Loucy (cell line): ENCODE results near the gene INO80B.

Experiments used
- H2AFZ ChIP-seq: fragments of 200-600 bp; sonication (generic); 2 replicates; pipeline ENCODE4 v1.6.0; 2016; ENCODE audit warnings: antibody characterized with exemption, mild to moderate bottlenecking, low read length, moderate library complexity
- H3F3A ChIP-seq: fragments of 200-600 bp; 2 replicates; pipeline ENCODE4 v1.6.0; 2016; ENCODE audit warnings: antibody characterized with exemption, low read depth, mild to moderate bottlenecking
- H3K27me3 ChIP-seq: fragments of 200-600 bp; sonication (generic); 2 replicates; pipeline ENCODE4 v1.6.1; 2014; ENCODE audit warnings: low read length, mild to moderate bottlenecking; ENCODE audit not compliant: insufficient read depth, poor library complexity, severe bottlenecking
- H3K36me3 ChIP-seq: fragments of 200-600 bp; sonication (generic); 2 replicates; pipeline ENCODE4 v1.6.1; 2016; ENCODE audit warnings: low read length; ENCODE audit not compliant: insufficient read depth
- H3K4me1 ChIP-seq: fragments of 200-600 bp; sonication (generic); 2 replicates; pipeline ENCODE4 v1.5.1; 2014; ENCODE audit warnings: low read length, mild to moderate bottlenecking; ENCODE audit not compliant: insufficient read depth, poor library complexity, severe bottlenecking
- H3K4me2 ChIP-seq: fragments of 200-600 bp; sonication (generic); 2 replicates; pipeline ENCODE4 v1.6.0; 2014; ENCODE audit warnings: antibody characterized with exemption, low read length, low read depth, mild to moderate bottlenecking; ENCODE audit not compliant: poor library complexity, severe bottlenecking
- H3K4me3 ChIP-seq: fragments of 200-600 bp; sonication (generic); 2 replicates; pipeline ENCODE4 v1.5.1; 2014; ENCODE audit warnings: low read length, mild to moderate bottlenecking, mixed read lengths; ENCODE audit not compliant: poor library complexity, severe bottlenecking
- H3K79me2 ChIP-seq: fragments of 200-600 bp; sonication (generic); 2 replicates; pipeline ENCODE4 v1.6.1; 2014; ENCODE audit warnings: low read length; ENCODE audit not compliant: insufficient read depth
- H3K9ac ChIP-seq: fragments of 200-600 bp; sonication (generic); 2 replicates; pipeline ENCODE4 v1.6.0; 2014; ENCODE audit warnings: mild to moderate bottlenecking, low read depth, low read length, moderate library complexity; ENCODE audit not compliant: poor library complexity, severe bottlenecking
- H3K9me2 ChIP-seq: fragments of 200-600 bp; sonication (generic); replicated peaks from 2 replicates; pipeline ENCODE4 v1.6.1; 2016; ENCODE audit warnings: low read depth, low read length, mixed read lengths
- H3K9me3 ChIP-seq: fragments of 200-600 bp; sonication (generic); 2 replicates; pipeline ENCODE4 v1.6.1; 2014; ENCODE audit warnings: mild to moderate bottlenecking, antibody characterized with exemption, low read length, low read depth; ENCODE audit not compliant: insufficient read depth
- H4K20me1 ChIP-seq: fragments of 200-600 bp; sonication (generic); 2 replicates; pipeline ENCODE4 v1.6.0; 2014; ENCODE audit warnings: antibody characterized with exemption, low read length, mild to moderate bottlenecking; ENCODE audit not compliant: insufficient read depth, poor library complexity, severe bottlenecking
- CTCF ChIP-seq: fragments of 200-600 bp; sonication (generic); conservative IDR thresholded peaks from 2 replicates; pipeline ENCODE4 v1.5.1; 2014; ENCODE audit warnings: mild to moderate bottlenecking, antibody characterized with exemption, low read length
- EZH2phosphoT487 ChIP-seq: fragments of 200-600 bp; IDR thresholded peaks from 2 replicates; pipeline ENCODE4 v1.6.1; 2018; ENCODE audit warnings: antibody characterized with exemption, mild to moderate bottlenecking, moderate library complexity, borderline replicate concordance

INO80B gene

GRCh38 chr2:74488643-74489481 lies 34.0 kb downstream of the INO80B start:
- Histone ChIP-seq H3K4me1 (no peaks in the 10 kb centered on the region), H3K4me2 (no peak overlapping the region), H3K36me3 (peaks cover 38% of the 10 kb centered on the region; the same call in 1 of the 2 replicates)

GRCh38 chr2:74489906-74490305 lies 35.0 kb downstream of the INO80B start:
- Histone ChIP-seq H3K9ac (no peak overlapping the region), H3K9me3 (no peaks in the 10 kb centered on the region), H2AFZ (no peak overlapping the region), H3F3A (no peaks in the 10 kb centered on the region), H3K4me1 (no peaks in the 10 kb centered on the region), H3K4me3 (no peak overlapping the region), H3K4me2 (no peak overlapping the region), H3K79me2 (0 out of 2 replicates have a peak, but pooled peaks cover 5% of the 10 kb centered on the region), H3K27me3 (no peaks in the 10 kb centered on the region), H3K36me3 (peaks cover 40% of the 10 kb centered on the region; the same call in 1 of the 2 replicates), H4K20me1 (no peaks in the 10 kb centered on the region), H3K9me2 (no peaks in the 10 kb centered on the region)
- no peak for TF ChIP-seq EZH2phosphoT487
- TF ChIP-seq CTCF: no peak

More at GRCh38 chr2:74488643-74489481, 34.0 kb downstream of the INO80B start:
- Histone ChIP-seq H2AFZ (no peak overlapping the region), H3K27me3 (no peaks in the 10 kb centered on the region), H3F3A (no peaks in the 10 kb centered on the region), H3K9me3 (no peaks in the 10 kb centered on the region), H3K9ac (no peak overlapping the region), H3K9me2 (no peaks in the 10 kb centered on the region), H4K20me1 (no peaks in the 10 kb centered on the region), H3K4me3 (no peak overlapping the region), H3K79me2 (peaks cover 9% of the 10 kb centered on the region; the same call in 1 of the 2 replicates)
- no peak for TF ChIP-seq CTCF
- TF ChIP-seq EZH2phosphoT487: no peak

GRCh38 chr2:74491648-74492544 lies 37.0 kb downstream of the INO80B start:
- Histone ChIP-seq H3K27me3 (no peaks in the 10 kb centered on the region), H3K4me1 (no peaks in the 10 kb centered on the region), H3F3A (no peaks in the 10 kb centered on the region), H3K9me3 (no peaks in the 10 kb centered on the region), H3K4me3 (no peak overlapping the region), H3K9me2 (no peaks in the 10 kb centered on the region), H2AFZ (no peak overlapping the region), H3K4me2 (no peak overlapping the region), H3K36me3 (peaks cover 40% of the 10 kb centered on the region; the same call in 1 of the 2 replicates), H4K20me1 (no peaks in the 10 kb centered on the region), H3K9ac (no peak overlapping the region), H3K79me2 (no peaks in the 10 kb centered on the region)
- no peak for TF ChIP-seq EZH2phosphoT487
- TF ChIP-seq CTCF: no peak
